Endothelial cell of hepatic sinusoid (primary cell): ENCODE data around the gene BANP.
"Not testable (repeated sequence)": the region's sequence is repeated elsewhere in the genome, so short reads cannot be mapped to it uniquely, and the experiment has no call there.

Experiments used
- in situ Hi-C: cut with HindIII; loops from 2 replicates; pipeline ENCODE4 v1.10.0; 2017; ENCODE audit warnings: low sequenced_read_pairs

The BANP gene

DNA sequence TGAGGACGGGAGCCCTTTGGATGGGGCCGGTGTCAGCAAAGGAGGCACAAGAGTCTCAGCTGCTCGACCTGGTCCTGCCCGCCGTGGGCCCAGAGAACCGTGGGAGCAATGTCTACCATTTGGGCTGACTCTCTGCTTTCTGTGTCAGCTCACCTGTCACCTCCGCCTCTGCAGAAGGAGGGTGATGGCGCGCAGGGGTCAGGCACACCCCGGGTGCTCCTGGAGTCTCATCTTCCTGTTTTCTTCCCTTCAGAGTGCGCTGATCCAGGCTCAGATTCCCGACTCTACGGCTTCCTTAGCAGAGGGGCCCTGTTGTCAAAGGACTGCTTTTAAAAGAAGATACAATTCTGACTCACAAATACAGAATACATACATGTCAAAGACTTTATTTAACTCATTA is 167.1 kb downstream of the BANP start:
- in situ Hi-C loops: no loop called here

DNA sequence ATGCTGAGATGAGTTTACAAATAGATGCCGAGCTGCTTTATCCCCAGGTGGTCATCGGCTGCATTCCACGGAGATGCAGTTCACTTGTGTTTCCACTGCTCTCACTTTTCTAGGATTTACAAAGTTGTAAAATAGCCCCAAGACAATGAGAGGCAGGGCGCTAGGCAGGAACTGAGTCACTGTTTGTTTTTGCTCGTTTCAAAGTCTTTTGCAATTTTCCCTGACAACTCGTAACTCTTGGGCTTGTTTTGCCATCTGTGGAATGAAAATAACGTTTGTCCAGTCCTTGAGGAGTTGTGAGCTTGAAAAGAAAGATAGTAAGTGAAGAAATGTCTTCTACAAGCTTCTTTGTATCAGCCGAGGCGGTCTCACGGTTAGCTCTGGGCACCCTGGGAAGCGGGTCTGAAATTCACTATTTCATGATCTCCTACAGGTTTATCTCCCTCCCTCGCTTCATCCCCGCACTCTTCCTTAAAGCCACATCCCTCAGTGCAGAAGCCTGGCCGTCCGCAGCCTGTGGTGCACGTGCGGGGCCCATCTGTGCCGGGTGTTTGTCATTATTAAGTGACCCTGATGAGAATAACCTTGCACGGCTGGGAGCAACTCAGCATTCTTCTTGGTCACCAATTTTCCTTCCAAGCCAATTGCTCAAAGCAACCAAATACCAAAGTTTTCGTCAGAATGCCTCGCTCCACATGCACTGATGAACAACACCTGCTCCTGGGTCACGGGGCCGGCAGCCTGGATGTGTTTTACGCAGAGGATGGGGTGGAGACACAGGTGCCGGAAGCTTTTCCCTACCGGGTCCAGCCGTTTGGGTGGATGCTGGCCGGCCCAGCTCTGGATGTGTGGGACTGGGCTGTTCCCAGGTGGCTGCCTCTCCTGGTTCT is 167.9 kb downstream of the BANP start:
- in situ Hi-C loops: not testable (repeated sequence)

GRCh38 chr16:88119881-88120751 is 168.9 kb downstream of the BANP start:
- in situ Hi-C loops: not testable (repeated sequence)

- in situ Hi-C loops: no loop called here
Observed at GRCh38 chr16:88120812-88121211, 169.6 kb downstream of the BANP start.

DNA sequence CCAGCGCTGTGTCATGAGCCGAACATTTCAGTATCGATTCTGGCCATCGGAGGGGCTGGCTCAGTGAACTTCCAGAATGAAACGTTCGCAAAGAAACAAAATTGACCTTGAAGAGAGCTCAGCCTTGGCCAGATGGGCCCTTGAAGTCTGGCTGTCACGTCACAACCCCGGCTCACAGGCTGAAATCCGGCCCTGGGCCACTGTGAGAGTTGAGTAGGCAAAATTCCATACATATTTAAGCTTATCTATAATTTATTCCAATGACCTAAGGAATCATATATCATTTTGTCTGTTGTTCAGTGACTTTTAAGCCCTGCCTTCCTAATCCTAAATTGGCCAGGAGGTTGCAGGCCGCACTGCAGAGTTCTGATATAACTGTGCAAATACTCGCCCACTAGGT is 170.2 kb downstream of the BANP start:
- in situ Hi-C loops: not testable (repeated sequence)

- in situ Hi-C loops: no loop called here
Observed at GRCh38 chr16:88121886-88122580, 170.8 kb downstream of the BANP start.
